ENCODE data around the gene EXOC4. TPM values are rescaled to one million over a fixed set of nuclear protein-coding genes. Genes with fewer than 3 reads are reported as not detected.
"Not testable (repeated sequence)": the region's sequence is repeated elsewhere in the genome, so short reads cannot be mapped to it uniquely, and the experiment has no call there.

EXOC4 gene
- total RNA-seq, 2 experiments from 2014 or later, result 58.0 to 59.9 TPM

DNA sequence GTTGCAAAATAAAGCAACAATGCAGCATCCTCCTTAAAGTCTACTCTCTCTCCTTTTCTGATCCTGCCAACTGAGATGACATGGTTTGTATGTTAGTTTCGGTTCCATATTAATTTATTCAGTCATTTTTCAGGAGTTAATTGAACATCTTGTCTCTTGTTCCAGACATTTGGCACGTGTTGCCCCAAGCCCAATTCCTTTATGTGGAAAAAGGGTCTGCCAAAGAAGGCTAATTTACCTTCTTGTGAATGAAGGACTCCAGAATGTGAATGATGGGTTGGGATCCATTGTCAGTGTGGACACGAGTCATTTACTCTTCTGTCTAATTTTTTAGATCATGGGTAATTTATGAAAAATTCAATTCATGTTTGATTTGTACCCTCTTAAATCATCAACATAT lies 523.4 kb downstream of the EXOC4 start:
- Histone ChIP-seq H3K27ac (ENCODE audit: low read depth in 1 of 2, low read length in 2 of 2) (no peak overlapping the region), H3K27me3 (ENCODE audit: control insufficient read depth in 1 of 2, insufficient read depth in 2 of 2, low read length in 2 of 2) (no peaks in the 10 kb centered on the region), H3K36me3 (ENCODE audit: insufficient read depth, low read length) (no peaks in the 10 kb centered on the region), H3K9me3 (ENCODE audit: control insufficient read depth in 1 of 2, insufficient read depth in 1 of 2, low read length in 2 of 2) (peaks cover 0 to 3% of the 10 kb centered on the region in 2 experiments), H3K4me3 (ENCODE audit: low read length) (no peak overlapping the region), H3K4me1 (ENCODE audit: insufficient read depth, low read length) (no peaks in the 10 kb centered on the region)
- Mint-ChIP-seq H3K27me3 (no peaks in the 10 kb centered on the region), H3K9me3 (peaks cover 6% of the 10 kb centered on the region), H3K4me1 (ENCODE audit: low read depth) (no peaks in the 10 kb centered on the region), H3K4me3 (no peak overlapping the region), H3K36me3 (ENCODE audit: low read depth) (peaks cover 38% of the 10 kb centered on the region), H3K27ac (no peak overlapping the region)
- no peak for DNase-seq
- ATAC-seq (ENCODE audit: poor library complexity), result no peak
- POLR2A ChIA-PET, result no interaction called here
- TF ChIP-seq, protein P1, sequence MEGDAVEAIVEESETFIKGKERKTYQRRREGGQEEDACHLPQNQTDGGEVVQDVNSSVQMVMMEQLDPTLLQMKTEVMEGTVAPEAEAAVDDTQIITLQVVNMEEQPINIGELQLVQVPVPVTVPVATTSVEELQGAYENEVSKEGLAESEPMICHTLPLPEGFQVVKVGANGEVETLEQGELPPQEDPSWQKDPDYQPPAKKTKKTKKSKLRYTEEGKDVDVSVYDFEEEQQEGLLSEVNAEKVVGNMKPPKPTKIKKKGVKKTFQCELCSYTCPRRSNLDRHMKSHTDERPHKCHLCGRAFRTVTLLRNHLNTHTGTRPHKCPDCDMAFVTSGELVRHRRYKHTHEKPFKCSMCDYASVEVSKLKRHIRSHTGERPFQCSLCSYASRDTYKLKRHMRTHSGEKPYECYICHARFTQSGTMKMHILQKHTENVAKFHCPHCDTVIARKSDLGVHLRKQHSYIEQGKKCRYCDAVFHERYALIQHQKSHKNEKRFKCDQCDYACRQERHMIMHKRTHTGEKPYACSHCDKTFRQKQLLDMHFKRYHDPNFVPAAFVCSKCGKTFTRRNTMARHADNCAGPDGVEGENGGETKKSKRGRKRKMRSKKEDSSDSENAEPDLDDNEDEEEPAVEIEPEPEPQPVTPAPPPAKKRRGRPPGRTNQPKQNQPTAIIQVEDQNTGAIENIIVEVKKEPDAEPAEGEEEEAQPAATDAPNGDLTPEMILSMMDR (IDR thresholded peaks at IDR 0.05), result no peak
- CTCF ChIA-PET, result no interaction called here
- intact Hi-C loops (cut with DNase I, micrococcal nuclease), result no loop called here

DNA sequence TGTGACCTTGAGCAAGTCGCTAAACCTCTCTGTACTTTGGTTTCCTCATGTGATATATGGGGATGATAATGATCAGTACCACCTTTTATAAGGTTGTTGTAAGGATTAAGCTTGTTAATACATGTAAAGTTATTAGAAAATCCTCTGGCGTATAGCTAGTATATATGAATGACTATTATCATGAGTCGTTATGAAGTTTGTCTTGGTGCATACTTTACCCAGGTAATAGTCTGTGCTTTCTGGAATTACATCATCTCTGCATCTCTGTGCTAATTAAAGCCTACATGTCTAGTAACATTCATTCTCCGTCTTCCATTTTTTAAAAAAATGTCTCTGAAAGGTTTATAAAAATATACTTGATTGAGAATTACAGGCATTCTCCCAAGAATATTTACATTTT lies 524.8 kb downstream of the EXOC4 start:
- Histone ChIP-seq H3K36me3 (ENCODE audit: insufficient read depth, low read length) (no peaks in the 10 kb centered on the region), H3K9me3 (ENCODE audit: control insufficient read depth in 1 of 2, insufficient read depth in 1 of 2, low read length in 2 of 2) (peaks cover 0 to 3% of the 10 kb centered on the region in 2 experiments), H3K4me1 (ENCODE audit: insufficient read depth, low read length) (no peaks in the 10 kb centered on the region), H3K4me3 (ENCODE audit: low read length) (no peak overlapping the region), H3K27me3 (ENCODE audit: control insufficient read depth in 1 of 2, insufficient read depth in 2 of 2, low read length in 2 of 2) (no peaks in the 10 kb centered on the region), H3K27ac (ENCODE audit: low read depth in 1 of 2, low read length in 2 of 2) (no peak overlapping the region)
- ATAC-seq (ENCODE audit: poor library complexity) (no peak), DNase-seq (no peak)
- Mint-ChIP-seq H3K4me3 (no peak overlapping the region), H3K27me3 (no peaks in the 10 kb centered on the region), H3K36me3 (ENCODE audit: low read depth) (peaks cover 38% of the 10 kb centered on the region), H3K9me3 (peaks cover 6% of the 10 kb centered on the region), H3K27ac (no peak overlapping the region), H3K4me1 (ENCODE audit: low read depth) (no peaks in the 10 kb centered on the region)
- CTCF ChIA-PET, result no interaction called here
- intact Hi-C loops (cut with DNase I, micrococcal nuclease), result no loop called here
- TF ChIP-seq, protein P1 (IDR thresholded peaks at IDR 0.05), result no peak
- POLR2A ChIA-PET, result no interaction called here

- no peaks in the 10 kb centered on the region for H3K4me1 ChIP-seq (ENCODE audit: insufficient read depth, low read length)
- H3K27ac ChIP-seq (ENCODE audit: low read depth in 1 of 2, low read length in 2 of 2), result no peak overlapping the region
- ChIA-PET POLR2A (no interaction called here), CTCF (no interaction called here)
- H3K27me3 Mint-ChIP-seq, result no peaks in the 10 kb centered on the region
- no peaks in the 10 kb centered on the region for H3K27me3 ChIP-seq (ENCODE audit: control insufficient read depth in 1 of 2, insufficient read depth in 2 of 2, low read length in 2 of 2)
- ATAC-seq (ENCODE audit: poor library complexity) (no peak), DNase-seq (no peak)
- H3K9me3 Mint-ChIP-seq, result peaks cover 6% of the 10 kb centered on the region
- H3K4me1 Mint-ChIP-seq (ENCODE audit: low read depth), result no peaks in the 10 kb centered on the region
- peaks cover 0 to 3% of the 10 kb centered on the region in 2 experiments for H3K9me3 ChIP-seq (ENCODE audit: control insufficient read depth in 1 of 2, insufficient read depth in 1 of 2, low read length in 2 of 2)
- no peak overlapping the region for H3K4me3 ChIP-seq (ENCODE audit: low read length)
- H3K27ac Mint-ChIP-seq, result no peak overlapping the region
- H3K36me3 ChIP-seq (ENCODE audit: insufficient read depth, low read length), result no peaks in the 10 kb centered on the region
- peaks cover 38% of the 10 kb centered on the region for H3K36me3 Mint-ChIP-seq (ENCODE audit: low read depth)
- TF ChIP-seq, protein P1 (IDR thresholded peaks at IDR 0.05), result no peak
- intact Hi-C loops (cut with DNase I, micrococcal nuclease), result no loop called here
- no peak overlapping the region for H3K4me3 Mint-ChIP-seq
These were observed 525.6 kb downstream of the EXOC4 start for GRCh38 chr7:133778472-133778871.

DNA sequence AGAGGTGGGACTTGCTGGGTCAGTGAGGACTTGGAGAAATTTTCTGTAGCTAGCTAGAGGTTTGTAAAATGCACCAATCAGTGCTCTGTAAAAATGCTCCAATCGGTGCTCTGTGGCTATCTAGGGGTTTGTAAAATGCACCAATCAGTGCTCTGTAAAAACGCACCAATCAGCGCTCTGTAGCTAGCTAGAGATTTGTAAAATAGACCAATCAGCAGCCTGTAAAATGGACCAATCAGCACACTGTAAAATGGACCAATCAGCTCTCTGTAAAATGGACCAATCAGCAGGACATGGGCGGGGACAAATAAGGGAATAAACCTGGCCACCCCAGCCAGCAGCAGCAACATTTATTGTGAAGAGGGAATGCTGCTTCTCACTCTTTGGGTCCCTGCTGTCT lies 526.7 kb downstream of the EXOC4 start:
- DNase-seq; H3K4me1 ChIP-seq (ENCODE audit: insufficient read depth, low read length); ATAC-seq (ENCODE audit: poor library complexity); H3K27ac Mint-ChIP-seq; intact Hi-C loops (cut with DNase I, micrococcal nuclease); H3K27ac ChIP-seq (ENCODE audit: low read depth in 1 of 2, low read length in 2 of 2); H3K27me3 Mint-ChIP-seq; H3K9me3 Mint-ChIP-seq; H3K9me3 ChIP-seq (ENCODE audit: control insufficient read depth in 1 of 2, insufficient read depth in 1 of 2, low read length in 2 of 2); H3K4me3 Mint-ChIP-seq; H3K36me3 ChIP-seq (ENCODE audit: insufficient read depth, low read length); H3K4me3 ChIP-seq (ENCODE audit: low read length); H3K4me1 Mint-ChIP-seq (ENCODE audit: low read depth); H3K27me3 ChIP-seq (ENCODE audit: control insufficient read depth in 1 of 2, insufficient read depth in 2 of 2, low read length in 2 of 2); POLR2A ChIA-PET: not testable (repeated sequence)
- peaks cover 38% of the 10 kb centered on the region for H3K36me3 Mint-ChIP-seq (ENCODE audit: low read depth)
- CTCF ChIA-PET, result interaction anchor here (0.6 to 1.2 kb wide), 2 partner anchors 15 to 177 kb away, joined by 3 to 4 read pairs; no protein-coding TSS in a partner anchor
